GM18870 (cell line): ENCODE results near the gene CEP89.
"Not testable (repeated sequence)": the region's sequence is repeated elsewhere in the genome, so short reads cannot be mapped to it uniquely, and the experiment has no call there.

ENCODE experiments used
- ATAC-seq: cut with Tn5 transposase; IDR thresholded peaks from one replicate; pipeline ENCODE4 v1.9.1; 2021; ENCODE audit warnings: moderate library complexity; ENCODE audit not compliant: unreplicated experiment

Gene CEP89

GRCh38 chr19:32896516-32897214 is 75.1 kb downstream of the CEP89 start:
- no peak for ATAC-seq

GRCh38 chr19:32895384-32895783 is 76.4 kb downstream of the CEP89 start:
- ATAC-seq, result peak; percentile 76

GRCh38 chr19:32891609-32892008 is 80.1 kb downstream of the CEP89 start:
- ATAC-seq, result no peak

GRCh38 chr19:32890841-32891240 is 80.9 kb downstream of the CEP89 start:
- no peak for ATAC-seq

- ATAC-seq, result no peak
Measured at GRCh38 chr19:32890326-32890725, 81.4 kb downstream of the CEP89 start.

- no peak for ATAC-seq
Measured at GRCh38 chr19:32889137-32889934, 82.4 kb downstream of the CEP89 start.

- ATAC-seq, result no peak
Measured at GRCh38 chr19:32887572-32888215, 84.1 kb downstream of the CEP89 start.

- no peak for ATAC-seq
Measured at GRCh38 chr19:32886241-32886640, 85.5 kb downstream of the CEP89 start.

- not testable (repeated sequence) for ATAC-seq
Measured at GRCh38 chr19:32885255-32885654, 86.5 kb downstream of the CEP89 start.

GRCh38 chr19:32881766-32882165 is 90.0 kb downstream of the CEP89 start:
- no peak for ATAC-seq

- ATAC-seq, result no peak
Measured at GRCh38 chr19:32880622-32881021, 91.1 kb downstream of the CEP89 start.

GRCh38 chr19:32879741-32880140 is 92.0 kb downstream of the CEP89 start:
- ATAC-seq, result no peak

- ATAC-seq, result no peak
Measured at GRCh38 chr19:32878988-32879387, 92.8 kb downstream of the CEP89 start.

GRCh38 chr19:32877977-32878745 is 93.6 kb downstream of the CEP89 start:
- ATAC-seq, result no peak

- no peak for ATAC-seq
Measured at GRCh38 chr19:32877323-32877912, 94.3 kb downstream of the CEP89 start.

- no peak for ATAC-seq
Measured at GRCh38 chr19:32876919-32877285, 94.9 kb downstream of the CEP89 start.

- ATAC-seq, result no peak
Measured at GRCh38 chr19:32876236-32876918, 95.4 kb downstream of the CEP89 start.

GRCh38 chr19:32875428-32875827 is 96.3 kb downstream of the CEP89 start:
- no peak for ATAC-seq

GRCh38 chr19:32874605-32875004 is 97.2 kb downstream of the CEP89 start:
- ATAC-seq, result no peak

- ATAC-seq, result no peak
Measured at GRCh38 chr19:32873247-32873959, 98.4 kb downstream of the CEP89 start.
